ENCODE measurements around the gene COX6B2. TPM values are rescaled to one million over a fixed set of nuclear protein-coding genes. Genes with fewer than 3 reads are reported as not detected.

COX6B2 gene
- total RNA-seq, 3 donors from 2014 or later, result 0.73 to 1.3 TPM; not detected in 1

GRCh38 chr19:55384920-55385723 is 30.6 kb upstream of the COX6B2 start:
- intact Hi-C loops (cut with DNase I; ENCODE audit: low total_unique reads), result loop anchor here (5.0 kb wide), 1 partner anchor 868 kb away; no protein-coding TSS in a partner anchor
- peak overlapping the region; percentile 91 to 96 for H3K27ac ChIP-seq
- no peaks in the 10 kb centered on the region for H3K27me3 ChIP-seq
- DNase-seq (ENCODE audit: low spot score in 2 of 2), result peak; percentile 95 to 97
- peaks cover 18 to 25% of the 10 kb centered on the region in 2 donors for H3K4me1 ChIP-seq
- H3K4me3 ChIP-seq, result peak overlapping the region; percentile 77 to 89 (median 85)
- no peaks in the 10 kb centered on the region for H3K36me3 ChIP-seq
- no peak for TF ChIP-seq POLR2A (IDR thresholded peaks at IDR 0.05)
- TF ChIP-seq POLR2AphosphoS5 (IDR thresholded peaks at IDR 0.05), result no peak
- no peak for TF ChIP-seq CTCF (IDR thresholded peaks at IDR 0.05)
- H3K9me3 ChIP-seq, result no peaks in the 10 kb centered on the region

GRCh38 chr19:55384131-55384919 is 29.8 kb upstream of the COX6B2 start, which contains the start of gene TMEM238:
Gene TMEM238 (minus strand): TSS chr19:55384292. CDS start chr19:55384259, 33 bp downstream.
- Histone ChIP-seq H3K27ac (peak within 1 kb of the TSS; percentile 91 to 96), H3K4me1 (peaks cover 18 to 25% of the 10 kb centered on the region in 2 donors), H3K36me3 (no peaks in the 10 kb centered on the region), H3K4me3 (peak within 1 kb of the TSS; percentile 77 to 89 (median 85)), H3K27me3 (no peaks in the 10 kb centered on the region), H3K9me3 (no peaks in the 10 kb centered on the region)
- TF ChIP-seq POLR2A (IDR thresholded peaks at IDR 0.05) (no peak), CTCF (IDR thresholded peaks at IDR 0.05) (no peak), POLR2AphosphoS5 (IDR thresholded peaks at IDR 0.05) (no peak)
- intact Hi-C loops (cut with DNase I; ENCODE audit: low total_unique reads), result loop anchor here (5.0 kb wide), 1 partner anchor 867 kb away; no protein-coding TSS in a partner anchor
- peak in 1 of 2 donors; percentile 38 for DNase-seq (ENCODE audit: low spot score in 2 of 2)

GRCh38 chr19:55383279-55384130 is 29.0 kb upstream of the COX6B2 start:
- H3K4me1 ChIP-seq, result peaks cover 17 to 23% of the 10 kb centered on the region in 2 donors
- TF ChIP-seq POLR2A (IDR thresholded peaks at IDR 0.05) (no peak), CTCF (IDR thresholded peaks at IDR 0.05) (peak in 1 of 3 donors; percentile 23), POLR2AphosphoS5 (IDR thresholded peaks at IDR 0.05) (no peak)
- H3K27ac ChIP-seq, result peak overlapping the region; percentile 91 to 96
- no peaks in the 10 kb centered on the region for H3K9me3 ChIP-seq
- peak overlapping the region; percentile 77 to 89 (median 85) for H3K4me3 ChIP-seq
- peak in 1 of 2 donors; percentile 37 for DNase-seq (ENCODE audit: low spot score in 2 of 2)
- no peaks in the 10 kb centered on the region for H3K27me3 ChIP-seq
- no peaks in the 10 kb centered on the region for H3K36me3 ChIP-seq
- intact Hi-C loops (cut with DNase I; ENCODE audit: low total_unique reads), result loop anchor here (5.0 kb wide), 1 partner anchor 866 kb away; no protein-coding TSS in a partner anchor

GRCh38 chr19:55382522-55383054 is 28.1 kb upstream of the COX6B2 start:
- Histone ChIP-seq H3K27me3 (no peaks in the 10 kb centered on the region), H3K4me1 (peaks cover 8 to 14% of the 10 kb centered on the region in 2 donors), H3K4me3 (peak overlapping the region in 1 of 3 donors; percentile 77), H3K9me3 (no peaks in the 10 kb centered on the region), H3K36me3 (no peaks in the 10 kb centered on the region), H3K27ac (no peak overlapping the region)
- no peak for DNase-seq (ENCODE audit: low spot score in 2 of 2)
- intact Hi-C loops (cut with DNase I; ENCODE audit: low total_unique reads), result loop anchor here (1.0 to 5.0 kb wide), 2 partner anchors 76 to 865 kb away; no protein-coding TSS in a partner anchor
- TF ChIP-seq POLR2AphosphoS5 (IDR thresholded peaks at IDR 0.05) (no peak), CTCF (IDR thresholded peaks at IDR 0.05) (no peak), POLR2A (IDR thresholded peaks at IDR 0.05) (no peak)
